Activated CD4-positive, alpha-beta T cell treated with anti-CD3 and anti-CD28 coated beads, Interleukin-2, Interleukin-6, amounts not matched to agents 100 ng/mL and 50 ng/mL, durations not matched to agents 16 hours and 8 hours (primary cell): ENCODE measurements around the gene ENPP7.

ENCODE experiments used
- DNase-seq: peaks from one replicate; pipeline ENCODE4 v3.0.0-alpha.2; 2020

Gene ENPP7

GRCh38 chr17:79779084-79779529, 48.4 kb downstream of the ENPP7 start:
- no peak for DNase-seq

GRCh38 chr17:79779661-79780365, 49.1 kb downstream of the ENPP7 start:
- DNase-seq, result no peak

- no peak for DNase-seq
Measured at GRCh38 chr17:79781012-79781650, 50.4 kb downstream of the ENPP7 start.

- no peak for DNase-seq
Measured at GRCh38 chr17:79781736-79782575, 51.2 kb downstream of the ENPP7 start.

GRCh38 chr17:79783891-79784290, 53.1 kb downstream of the ENPP7 start:
- no peak for DNase-seq

- no peak for DNase-seq
Measured at GRCh38 chr17:79784353-79785016, 53.7 kb downstream of the ENPP7 start.

GRCh38 chr17:79785017-79785899, 54.5 kb downstream of the ENPP7 start:
- DNase-seq, result no peak

GRCh38 chr17:79785900-79786810, 55.4 kb downstream of the ENPP7 start:
- DNase-seq, result no peak

- no peak for DNase-seq
Measured at GRCh38 chr17:79786930-79787643, 56.3 kb downstream of the ENPP7 start.

- no peak for DNase-seq
Measured at GRCh38 chr17:79788455-79788854, 57.7 kb downstream of the ENPP7 start.

GRCh38 chr17:79788989-79789942, 58.5 kb downstream of the ENPP7 start:
- DNase-seq, result no peak

- DNase-seq, result peak; percentile 48
Measured at GRCh38 chr17:79789943-79790804, 59.4 kb downstream of the ENPP7 start.

GRCh38 chr17:79790805-79791734, 60.3 kb downstream of the ENPP7 start:
- no peak for DNase-seq

GRCh38 chr17:79791735-79792161, 61.0 kb downstream of the ENPP7 start:
- no peak for DNase-seq
